H1 (cell line): ENCODE results near the gene DGCR6L. TPM values are rescaled to one million over a fixed set of nuclear protein-coding genes. Genes with fewer than 3 reads are reported as not detected.
"Not testable (repeated sequence)": the region's sequence is repeated elsewhere in the genome, so short reads cannot be mapped to it uniquely, and the experiment has no call there.

Experiments
- CTCF ChIA-PET: fragments of 300-600 bp; sonication (Branson Sonifier 250); formaldehyde crosslinking; loops from one replicate; lab custom pipeline; 2021; ENCODE audit not compliant: partially characterized antibody; lab: Charles Lee
- POLR2A ChIA-PET: fragments of 300-600 bp; sonication (Branson Sonifier 250); formaldehyde crosslinking; loops from one replicate; lab custom pipeline; 2021; ENCODE audit warnings: inconsistent platforms; ENCODE audit not compliant: partially characterized antibody; lab: Charles Lee
- DNase-seq, 2 experiments: peaks; one replicate each; pipeline versions ENCODE4 v3.0.0 to v3.0.0-alpha.2; 2010 to 2022; ENCODE audit warnings: low spot score in 2 of 2, low read depth in 1 of 2, mixed read lengths in 1 of 2
- FAIRE-seq: peaks from 2 replicates; lab custom pipeline; 2011; peaks lifted over from hg19 to GRCh38; lab: Jason Lieb, UNC
- H2AFZ ChIP-seq: 2 replicates; pipeline ENCODE4 v1.8.1; 2012; ENCODE audit warnings: low read length, inconsistent platforms
- H2AK5ac ChIP-seq: 2 replicates; pipeline ENCODE4 v1.6.1; 2013; ENCODE audit warnings: low read depth, low read length
- H2BK120ac ChIP-seq: replicated peaks from 2 replicates; pipeline ENCODE3; 2013; ENCODE audit warnings: low read depth, low read length, inconsistent platforms
- H2BK12ac ChIP-seq: 2 replicates; pipeline ENCODE4 v1.6.1; 2013; ENCODE audit warnings: low read depth, low read length
- H2BK15ac ChIP-seq: 2 replicates; pipeline ENCODE4 v1.6.1; 2013; ENCODE audit warnings: low read length
- H2BK20ac ChIP-seq: 2 replicates; pipeline ENCODE4 v1.6.1; 2013; ENCODE audit warnings: low read length
- H2BK5ac ChIP-seq: 2 replicates; pipeline ENCODE4 v1.6.1; 2013; ENCODE audit warnings: low read depth, low read length
- H3K14ac ChIP-seq: 2 replicates; pipeline ENCODE4 v1.6.1; 2013; ENCODE audit warnings: inconsistent platforms; ENCODE audit not compliant: insufficient read length
- H3K18ac ChIP-seq: 2 replicates; pipeline ENCODE4 v1.6.1; 2013; ENCODE audit warnings: low read length; ENCODE audit errors: extremely low read depth
- H3K23ac ChIP-seq: 2 replicates; pipeline ENCODE4 v1.6.1; 2013; ENCODE audit warnings: inconsistent platforms; ENCODE audit not compliant: insufficient read length
- H3K23me2 ChIP-seq: 2 replicates; pipeline ENCODE4 v1.6.1; 2013; ENCODE audit warnings: low read depth, low read length
- H3K27ac ChIP-seq: 2 replicates; pipeline ENCODE4 v1.6.1; 2011; ENCODE audit warnings: low read depth, low read length, inconsistent platforms
- H3K27me3 ChIP-seq, 4 experiments: replicated peaks in 1 of 4; 1 replicate in 1 of 4; 2 replicates in 3 of 4; pipeline versions ENCODE4 v1.6.1 to v1.8.1; 2011 to 2013; ENCODE audit warnings: low read length in 3 of 4, mild to moderate bottlenecking in 3 of 4, inconsistent platforms in 2 of 4, mixed read lengths in 2 of 4, moderate library complexity in 1 of 4; ENCODE audit not compliant: control insufficient read depth in 3 of 4, insufficient read depth in 3 of 4; ENCODE audit errors: extremely low read depth in 1 of 4
- H3K36me3 ChIP-seq, 4 experiments: 2 replicates each; pipeline versions ENCODE4 v1.6.1 to v1.8.1; 2011 to 2013; ENCODE audit warnings: mild to moderate bottlenecking in 4 of 4, low read length in 3 of 4, moderate library complexity in 2 of 4, control low read depth in 1 of 4, inconsistent platforms in 1 of 4; ENCODE audit not compliant: insufficient read depth in 4 of 4, control insufficient read depth in 2 of 4
- H3K4ac ChIP-seq: replicated peaks from 2 replicates; pipeline ENCODE3; 2013; ENCODE audit warnings: low read length, low read depth, mixed read lengths, inconsistent platforms; ENCODE audit not compliant: insufficient read length
- H3K4me1 ChIP-seq, 4 experiments: replicated peaks in 1 of 4; 1 replicate in 1 of 4; 2 replicates in 3 of 4; pipeline versions ENCODE4 v1.6.1 to v1.8.1; 2011 to 2013; ENCODE audit warnings: low read length in 3 of 4, inconsistent platforms in 2 of 4, mixed read lengths in 1 of 4; ENCODE audit not compliant: insufficient read depth in 4 of 4, control insufficient read depth in 3 of 4
- H3K4me2 ChIP-seq, 2 experiments: 2 replicates each; pipeline versions ENCODE4 v1.6.1 to v1.8.1; 2011 to 2013; ENCODE audit warnings: low read depth in 2 of 2, low read length in 2 of 2, control low read depth in 1 of 2, inconsistent platforms in 1 of 2, mild to moderate bottlenecking in 1 of 2; ENCODE audit not compliant: insufficient read depth in 1 of 2
- H3K4me3 ChIP-seq, 4 experiments: fragments of 200-600, 300-600 bp in 1 of 4; sonication (generic), shearing (Covaris generic), sonication (Bioruptor Twin) in 1 of 4; 2 replicates each; pipeline versions ENCODE4 v1.5.1 to v1.8.1; 2011 to 2016; ENCODE audit warnings: low read length in 4 of 4, low read depth in 3 of 4, control low read depth in 2 of 4, inconsistent platforms in 2 of 4, mild to moderate bottlenecking in 2 of 4, mixed read lengths in 1 of 4, moderate library complexity in 1 of 4; ENCODE audit not compliant: insufficient read depth in 2 of 4; ENCODE audit errors: extremely low read depth in 1 of 4
- H3K56ac ChIP-seq: replicated peaks from 2 replicates; pipeline ENCODE3; 2013; ENCODE audit warnings: low read depth, mild to moderate bottlenecking, mixed read lengths, low read length, inconsistent platforms; ENCODE audit not compliant: insufficient read length
- H3K79me1 ChIP-seq: 2 replicates; pipeline ENCODE4 v1.6.1; 2013; ENCODE audit warnings: low read depth, low read length, control low read depth
- H3K79me2 ChIP-seq, 2 experiments: 2 replicates each; pipeline versions ENCODE4 v1.6.1 to v1.8.1; 2012 to 2013; ENCODE audit warnings: low read length in 2 of 2, mild to moderate bottlenecking in 2 of 2, inconsistent platforms in 1 of 2; ENCODE audit not compliant: insufficient read depth in 2 of 2, control insufficient read depth in 1 of 2
- H3K9ac ChIP-seq, 4 experiments: replicated peaks in 1 of 4; 1 replicate in 1 of 4; 2 replicates in 3 of 4; pipeline versions ENCODE4 v1.6.1 to v1.8.1; 2011 to 2013; ENCODE audit warnings: low read depth in 3 of 4, low read length in 3 of 4, control low read depth in 2 of 4, mild to moderate bottlenecking in 2 of 4, moderate library complexity in 2 of 4, inconsistent platforms in 1 of 4; ENCODE audit errors: extremely low read depth in 1 of 4
- H3K9me3 ChIP-seq, 2 experiments: 2 replicates each; pipeline versions ENCODE4 v1.6.1 to v1.8.1; 2012 to 2013; ENCODE audit warnings: mild to moderate bottlenecking in 2 of 2, moderate library complexity in 2 of 2, control low read depth in 1 of 2, inconsistent platforms in 1 of 2, low read depth in 1 of 2, low read length in 1 of 2, mixed read lengths in 1 of 2; ENCODE audit not compliant: insufficient read depth in 2 of 2
- H4K20me1 ChIP-seq, 2 experiments: replicated peaks in 1 of 2; 2 replicates each; pipeline versions ENCODE3 to v1.8.1; 2011 to 2013; ENCODE audit warnings: inconsistent platforms in 2 of 2, low read length in 2 of 2, mild to moderate bottlenecking in 1 of 2; ENCODE audit not compliant: insufficient read depth in 2 of 2, control insufficient read depth in 1 of 2
- H4K5ac ChIP-seq: 2 replicates; pipeline ENCODE4 v1.6.1; 2013; ENCODE audit warnings: low read length, low read depth, mixed read lengths, inconsistent platforms; ENCODE audit not compliant: insufficient read length
- H4K8ac ChIP-seq: 2 replicates; pipeline ENCODE4 v1.8.0; 2013; ENCODE audit warnings: mild to moderate bottlenecking, moderate library complexity, low read length, inconsistent platforms; ENCODE audit not compliant: insufficient read depth; ENCODE audit errors: extremely low read depth
- H4K91ac ChIP-seq: replicated peaks from 2 replicates; pipeline ENCODE3; 2013; ENCODE audit warnings: low read length, mixed read lengths, inconsistent platforms; ENCODE audit not compliant: insufficient read length
- WGBS, 2 experiments: shearing (Covaris generic) in 1 of 2; methylation state at CpG; one replicate each; pipeline versions ENCODE4 v1.1.6 to v1.1.7; 2013 to 2015; ENCODE audit warnings: low lambda C conversion rate in 2 of 2, mixed read lengths in 2 of 2, inconsistent platforms in 1 of 2, low coverage in 1 of 2, missing lambda C conversion rate in 1 of 2; ENCODE audit not compliant: insufficient replicate concordance in 2 of 2, insufficient coverage in 1 of 2, insufficient read length in 1 of 2; ENCODE audit errors: extremely low coverage in 1 of 2, missing lambda C conversion rate in 1 of 2; 5-methylcytosine and 5-hydroxymethylcytosine counted together
- polyA plus RNA-seq, 7 experiments: library from polyadenylated mRNA; depleted of rRNA in 3 of 7; stranded (reverse) in 5 of 7; unstranded in 2 of 7; fragments of >200 nt in 5 of 7; fragments of 200-250 nt in 2 of 7; gene quantifications; 1 replicate in 5 of 7; 2 replicates in 1 of 7; 4 replicates in 1 of 7; pipeline versions ENCODE4 v1.2.1 to v1.2.3, GENCODE V29; 2011 to 2013; ENCODE audit warnings: missing spikeins in 2 of 7, mixed read lengths in 2 of 7
- total RNA-seq: library from RNA; stranded (reverse); fragmentation: NEBNext Ultra II Directional; extraction: Animal tissue kit (Norgen Biotek cat#: 25700); gene quantifications from 2 replicates; pipeline ENCODE4 v1.2.1, GENCODE V29; 2021

The DGCR6L gene
- total and polyA plus RNA-seq, 2 of the 8 experiments (the other 6 are each of a cell fraction or from before 2014, with no cell fraction given), result 43.6 to 72.6 TPM

GRCh38 chr22:20266667-20267440, 53.0 kb downstream of the DGCR6L start:
- H2BK120ac ChIP-seq, H3K23ac ChIP-seq, H4K20me1 ChIP-seq, H4K8ac ChIP-seq, CTCF ChIA-PET, H2AFZ ChIP-seq, H2BK5ac ChIP-seq, DNase-seq, H2AK5ac ChIP-seq, POLR2A ChIA-PET, H4K5ac ChIP-seq, H2BK20ac ChIP-seq, H3K79me1 ChIP-seq, H3K14ac ChIP-seq, H3K27me3 ChIP-seq, FAIRE-seq, H4K91ac ChIP-seq, H3K36me3 ChIP-seq, H3K27ac ChIP-seq, H3K23me2 ChIP-seq, H3K9ac ChIP-seq, H3K9me3 ChIP-seq, H3K4ac ChIP-seq, H3K18ac ChIP-seq: not testable (repeated sequence)
- 72% methylated on average over 32 of the region's 33 CpGs; no CpG with 5 or more reads in 1 of the 2 experiments for WGBS, 2 experiments
- peak overlapping the region; percentile 30 to 64 (median 51) for H3K4me3 ChIP-seq
- H3K56ac ChIP-seq, result peak overlapping the region; percentile 46
- H3K4me1 ChIP-seq, result peaks cover 0 to 10% (median 7%) of the 10 kb centered on the region in 4 experiments; a peak in 5 of 7 replicates
- H3K79me2 ChIP-seq, result peaks cover 0 to 11% of the 10 kb centered on the region in 2 experiments; a peak in 1 of 4 replicates
- peak overlapping the region; percentile 58 to 83 for H3K4me2 ChIP-seq
- H2BK12ac ChIP-seq, result peak overlapping the region; percentile 68; the same call in 1 of the 2 replicates
- peak overlapping the region; percentile 88; the same call in 1 of the 2 replicates for H2BK15ac ChIP-seq
